Ishikawa (cell line): Measurements from ENCODE around the gene DISP3.

Experiments used
- CEBPB ChIP-seq: IDR thresholded peaks from 2 replicates; pipeline ENCODE4 v1.6.1; 2012
- CREB1 ChIP-seq: IDR thresholded peaks from 2 replicates; pipeline ENCODE4 v1.6.1; 2012; ENCODE audit warnings: low read depth
- EGR1 ChIP-seq: IDR thresholded peaks from 2 replicates; pipeline ENCODE4 v1.6.1; 2012
- EP300 ChIP-seq: IDR thresholded peaks from 2 replicates; pipeline ENCODE4 v1.6.1; 2012; ENCODE audit warnings: borderline replicate concordance
- FOXM1 ChIP-seq: IDR thresholded peaks from 2 replicates; pipeline ENCODE4 v1.6.1; 2012; ENCODE audit warnings: low read depth, borderline replicate concordance
- MAX ChIP-seq: IDR thresholded peaks from 2 replicates; pipeline ENCODE4 v1.6.1; 2012
- NFIC ChIP-seq: IDR thresholded peaks from 2 replicates; pipeline ENCODE4 v1.6.1; 2012
- RAD21 ChIP-seq: IDR thresholded peaks from 2 replicates; pipeline ENCODE4 v1.6.1; 2012; ENCODE audit warnings: low read depth
- REST ChIP-seq: IDR thresholded peaks from 2 replicates; pipeline ENCODE4 v1.6.1; 2012; ENCODE audit warnings: low read depth, mild to moderate bottlenecking
- TAF1 ChIP-seq: IDR thresholded peaks from 2 replicates; pipeline ENCODE4 v1.6.1; 2012; ENCODE audit warnings: low read depth, mild to moderate bottlenecking
- TCF12 ChIP-seq: IDR thresholded peaks from 2 replicates; pipeline ENCODE4 v1.6.1; 2012; ENCODE audit warnings: low read depth
- TEAD4 ChIP-seq: IDR thresholded peaks from 2 replicates; pipeline ENCODE4 v1.6.1; 2012
- USF1 ChIP-seq: IDR thresholded peaks from 2 replicates; pipeline ENCODE4 v1.6.1; 2012
- YY1 ChIP-seq: IDR thresholded peaks from 2 replicates; pipeline ENCODE4 v1.6.1; 2012; ENCODE audit warnings: low read depth

- TF ChIP-seq EP300: peak; percentile 43; the same call in 1 of the 2 replicates
- no peak for TF ChIP-seq NFIC
- no peak for TF ChIP-seq RAD21
- no peak for TF ChIP-seq CEBPB
- TF ChIP-seq REST: peak; percentile 14; the same call in 1 of the 2 replicates
- no peak for TF ChIP-seq YY1
- TF ChIP-seq TAF1: 0 out of 2 replicates have a peak, but pooled peaks have one; percentile 37
- no peak for TF ChIP-seq FOXM1
- TF ChIP-seq TCF12: no peak
- no peak for TF ChIP-seq EGR1
- TF ChIP-seq USF1: no peak
- TF ChIP-seq MAX: 0 out of 2 replicates have a peak, but pooled peaks have one; percentile 41
- no peak for TF ChIP-seq CREB1
- TF ChIP-seq TEAD4: no peak
Observed at GRCh38 chr1:11478571-11479374, at the start of gene DISP3.
